GM12892 (cell line): Measurements from ENCODE around the gene IQGAP2.

Experiments used
- POLR2A ChIP-seq: IDR thresholded peaks from 2 replicates; pipeline ENCODE4 v1.6.1; 2011; ENCODE audit warnings: low read depth, low read length, control low read depth
- POLR2AphosphoS5 ChIP-seq: IDR thresholded peaks from 2 replicates; pipeline ENCODE4 v1.6.1; 2011; ENCODE audit warnings: low read depth, low read length, control low read depth

DNA sequence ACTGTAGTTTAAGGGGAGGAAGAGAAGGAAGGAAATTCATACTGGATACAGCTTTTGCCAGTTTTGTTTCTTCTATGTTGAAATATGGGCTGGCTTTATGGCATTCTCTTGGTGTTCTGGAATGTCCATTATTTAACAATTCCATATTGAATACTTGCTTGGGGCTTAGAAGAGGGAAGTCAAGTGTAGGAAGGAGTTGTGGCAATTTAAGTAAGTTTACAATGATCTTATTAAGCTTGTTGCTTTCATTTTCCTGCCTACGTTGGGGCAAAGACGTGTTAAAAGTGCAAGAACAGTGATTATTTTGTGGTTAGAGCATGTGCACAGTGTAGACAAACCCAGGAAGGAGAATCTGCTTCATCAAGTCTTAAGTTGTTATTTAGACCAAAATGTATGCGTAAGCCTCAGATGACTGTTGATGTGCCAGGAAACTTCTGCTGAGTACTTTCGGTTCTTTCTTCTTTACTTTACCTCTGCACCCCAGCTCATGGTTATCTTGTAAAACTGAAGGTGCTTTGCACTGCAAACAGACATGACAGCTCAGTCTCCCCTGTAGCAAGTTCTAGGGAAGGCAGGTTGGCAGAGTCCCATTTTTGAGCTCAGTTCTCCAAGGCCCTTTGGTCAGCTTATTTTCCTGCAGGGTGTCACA lies 144.3 kb downstream of the IQGAP2 start:
- TF ChIP-seq POLR2AphosphoS5 (no peak), POLR2A (no peak)
